ENCODE data around the gene URGCP. TPM values are rescaled to one million over a fixed set of nuclear protein-coding genes. Genes with fewer than 3 reads are reported as not detected.

URGCP gene
- total RNA-seq, 1 experiment from 2014 or later = 29.8 TPM

DNA sequence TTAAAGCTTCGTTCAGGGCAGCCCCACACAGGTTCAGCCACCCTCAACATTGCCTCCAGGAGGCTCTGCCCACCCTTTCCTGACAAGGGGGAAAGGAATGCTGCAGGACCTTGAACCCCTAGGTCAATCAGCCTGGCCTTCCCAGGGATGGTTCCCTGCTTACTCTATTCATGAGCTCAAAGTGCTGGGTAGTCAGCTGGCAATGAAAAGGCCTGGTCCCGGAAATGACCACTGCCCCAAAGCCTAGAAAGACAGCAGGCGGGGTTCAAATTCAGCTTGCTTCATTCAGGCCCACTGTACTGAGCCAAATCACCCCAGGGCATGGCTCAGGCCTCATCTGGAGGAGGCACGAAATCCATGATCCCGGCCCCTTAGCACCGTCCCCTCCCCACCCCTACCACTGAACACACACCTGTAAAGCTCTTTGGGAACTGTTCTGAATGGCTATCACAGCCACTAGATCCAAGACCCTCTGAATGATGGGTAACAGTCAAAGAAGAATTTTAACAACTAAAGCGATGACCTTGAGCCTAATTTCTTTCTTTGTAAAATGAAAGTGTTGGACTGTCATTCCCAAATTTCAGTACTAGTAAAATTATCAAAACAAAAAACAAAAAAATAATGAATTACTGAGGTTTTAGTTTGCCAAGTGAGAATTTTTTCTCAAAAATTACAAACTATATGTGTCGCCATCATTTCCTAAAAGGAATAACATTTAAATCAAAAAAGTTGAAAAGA lies 1.0 kb downstream of the URGCP start:
- CTCF ChIA-PET = interaction anchor here (0.6 to 1.1 kb wide), 3 partner anchors 36 to 225 kb away, joined by 3 read pairs; partner anchors contain the start of gene MRPS24
- intact Hi-C loops (cut with micrococcal nuclease) = loop anchor here (2.0 kb wide), 1 partner anchor 33 kb away; no protein-coding TSS in a partner anchor

DNA sequence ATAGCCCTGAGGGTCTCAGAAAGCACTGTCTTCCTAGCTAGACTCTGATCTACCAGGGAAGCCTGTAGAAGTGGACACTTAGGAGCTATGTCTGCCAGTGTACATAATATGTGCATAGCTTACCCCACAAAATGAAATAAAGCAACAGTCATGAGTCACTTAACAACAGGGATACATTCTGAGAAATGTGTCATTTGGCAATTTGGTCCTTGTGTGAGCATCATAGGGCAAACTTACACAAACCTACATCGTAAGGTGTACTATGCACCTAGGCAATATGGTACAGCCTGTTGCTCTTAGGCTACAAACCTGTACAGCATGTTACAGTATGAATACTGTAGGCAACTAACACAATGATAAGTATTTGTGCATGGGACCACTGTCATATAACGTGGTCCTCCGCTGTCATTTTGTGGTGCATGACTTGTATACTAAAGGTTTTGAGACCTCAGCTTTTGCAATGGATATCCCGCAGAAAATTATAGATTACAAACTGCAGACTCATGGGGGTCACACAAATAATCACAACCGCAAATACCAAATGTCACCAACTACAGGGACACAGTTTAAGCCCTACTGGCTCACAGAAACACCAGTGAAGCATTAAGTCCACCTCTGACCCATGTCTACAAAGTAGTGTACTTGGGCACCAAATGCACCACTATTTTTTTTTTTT lies 1.7 kb downstream of the URGCP start:
- BruUV-seq (replicated peaks) = TSS peak; percentile 24
- ChIA-PET POLR2A (ENCODE audit: unreplicated experiment) (interaction anchor here (0.6 kb wide), 2 partner anchors 35 to 322 kb away, joined by 3 to 10 read pairs; partner anchors contain the start of genes MRPS24 and STK17A), CTCF (interaction anchor here (0.6 to 1.1 kb wide), 3 partner anchors 35 to 50 kb away, joined by 3 read pairs; partner anchors contain the start of gene MRPS24)
- Histone ChIP-seq H3K36me3 (ENCODE audit: low read depth, low read length) (no peaks in the 10 kb centered on the region), H3K4me3 (ENCODE audit: low read length) (peak overlapping the region; percentile 76), H4K20me1 (ENCODE audit: low read length) (peaks cover 12% of the 10 kb centered on the region; the same call in 1 of the 2 replicates), H3K9me3 (ENCODE audit: low read length) (no peaks in the 10 kb centered on the region), H3K79me2 (ENCODE audit: low read length) (peaks cover 64% of the 10 kb centered on the region), H3K4me1 (ENCODE audit: insufficient read depth, low read length) (peaks cover 26% of the 10 kb centered on the region), H3K9ac (ENCODE audit: low read length) (peak overlapping the region; percentile 87; the same call in 1 of the 2 replicates), H3K9me2 (replicated peaks; ENCODE audit: low read length) (no peaks in the 10 kb centered on the region), H3K27me3 (ENCODE audit: low read length) (no peaks in the 10 kb centered on the region), H2AFZ (ENCODE audit: low read length) (no peak overlapping the region), H3K4me2 (ENCODE audit: low read length) (peak overlapping the region; percentile 91), H3F3A (ENCODE audit: low read length, unreplicated experiment) (no peaks in the 10 kb centered on the region), H3K27ac (ENCODE audit: low read length) (peak overlapping the region; percentile 50)
- intact Hi-C loops (cut with micrococcal nuclease) = loop anchor here (2.0 kb wide), 1 partner anchor 32 kb away; no protein-coding TSS in a partner anchor
- ATAC-seq = peak; percentile 45
- no peak for TF ChIP-seq EZH2phosphoT487 (IDR thresholded peaks at IDR 0.05; ENCODE audit: borderline replicate concordance, low read length)
- no peak for TF ChIP-seq EZH2 (IDR thresholded peaks at IDR 0.05; ENCODE audit: low read length, unreplicated experiment)
- TF ChIP-seq, protein P1, sequence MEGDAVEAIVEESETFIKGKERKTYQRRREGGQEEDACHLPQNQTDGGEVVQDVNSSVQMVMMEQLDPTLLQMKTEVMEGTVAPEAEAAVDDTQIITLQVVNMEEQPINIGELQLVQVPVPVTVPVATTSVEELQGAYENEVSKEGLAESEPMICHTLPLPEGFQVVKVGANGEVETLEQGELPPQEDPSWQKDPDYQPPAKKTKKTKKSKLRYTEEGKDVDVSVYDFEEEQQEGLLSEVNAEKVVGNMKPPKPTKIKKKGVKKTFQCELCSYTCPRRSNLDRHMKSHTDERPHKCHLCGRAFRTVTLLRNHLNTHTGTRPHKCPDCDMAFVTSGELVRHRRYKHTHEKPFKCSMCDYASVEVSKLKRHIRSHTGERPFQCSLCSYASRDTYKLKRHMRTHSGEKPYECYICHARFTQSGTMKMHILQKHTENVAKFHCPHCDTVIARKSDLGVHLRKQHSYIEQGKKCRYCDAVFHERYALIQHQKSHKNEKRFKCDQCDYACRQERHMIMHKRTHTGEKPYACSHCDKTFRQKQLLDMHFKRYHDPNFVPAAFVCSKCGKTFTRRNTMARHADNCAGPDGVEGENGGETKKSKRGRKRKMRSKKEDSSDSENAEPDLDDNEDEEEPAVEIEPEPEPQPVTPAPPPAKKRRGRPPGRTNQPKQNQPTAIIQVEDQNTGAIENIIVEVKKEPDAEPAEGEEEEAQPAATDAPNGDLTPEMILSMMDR (conservative IDR thresholded peaks at IDR 0.05; ENCODE audit: low read depth, low read length) = no peak
- peak; percentile 67 for DNase-seq

More for the DNA sequence above, 1.0 kb downstream of the URGCP start:
- H3K4me2 ChIP-seq (ENCODE audit: low read length) = peak overlapping the region; percentile 91
- POLR2A ChIA-PET (ENCODE audit: unreplicated experiment) = interaction anchor here (0.5 to 0.6 kb wide), 2 partner anchors 33 to 412 kb away, joined by 3 to 5 read pairs; no protein-coding TSS in a partner anchor
- peak overlapping the region; percentile 76 for H3K4me3 ChIP-seq (ENCODE audit: low read length)
- H3K4me1 ChIP-seq (ENCODE audit: insufficient read depth, low read length) = peaks cover 26% of the 10 kb centered on the region
- no peaks in the 10 kb centered on the region for H3K36me3 ChIP-seq (ENCODE audit: low read depth, low read length)
- peak overlapping the region; percentile 87 for H3K9ac ChIP-seq (ENCODE audit: low read length)
- no peaks in the 10 kb centered on the region for H3K9me3 ChIP-seq (ENCODE audit: low read length)
- H3F3A ChIP-seq (ENCODE audit: low read length, unreplicated experiment) = no peaks in the 10 kb centered on the region
- BruUV-seq (replicated peaks) = TSS peak; percentile 66
- peak overlapping the region; percentile 69; the same call in 1 of the 2 replicates for H2AFZ ChIP-seq (ENCODE audit: low read length)
- no peaks in the 10 kb centered on the region for H3K9me2 ChIP-seq (replicated peaks; ENCODE audit: low read length)
- TF ChIP-seq EZH2 (IDR thresholded peaks at IDR 0.05; ENCODE audit: low read length, unreplicated experiment) (no peak), EZH2phosphoT487 (IDR thresholded peaks at IDR 0.05; ENCODE audit: borderline replicate concordance, low read length) (no peak)
- TF ChIP-seq, protein P1 (conservative IDR thresholded peaks at IDR 0.05; ENCODE audit: low read depth, low read length) = no peak
- ATAC-seq (peak; percentile 45), DNase-seq (peak; percentile 63)
- peak overlapping the region; percentile 50 for H3K27ac ChIP-seq (ENCODE audit: low read length)
- peaks cover 57% of the 10 kb centered on the region for H3K79me2 ChIP-seq (ENCODE audit: low read length)
- peaks cover 12% of the 10 kb centered on the region; the same call in 1 of the 2 replicates for H4K20me1 ChIP-seq (ENCODE audit: low read length)
- H3K27me3 ChIP-seq (ENCODE audit: low read length) = no peaks in the 10 kb centered on the region
